Natural killer cell (primary cell): ENCODE measurements around the gene PKHD1. TPM values are rescaled to one million over a fixed set of nuclear protein-coding genes. Genes with fewer than 3 reads are reported as not detected.
A peak's percentile ranks its signal among the peaks of the same experiment; 100 is the strongest.

ENCODE experiments used
- ATAC-seq, 3 donors: fragments of 150-1000 bp in 2 of 3; fragments of 200-7000 bp in 1 of 3; cut with Tn5 transposase; 1 replicate in 1 of 3; 2 replicates in 2 of 3; pipeline ENCODE4 v1.10.0; 2021; ENCODE audit warnings: mild to moderate bottlenecking in 2 of 3, moderate library complexity in 2 of 3
- DNase-seq, 2 donors: peaks; one replicate each; pipeline versions ENCODE4 v3.0.0 to v3.0.0-alpha.2; 2013 to 2021; ENCODE audit warnings: mixed read lengths in 1 of 2
- H3K27ac ChIP-seq: one replicate; pipeline ENCODE4 v1.5.1; 2013; ENCODE audit warnings: mild to moderate bottlenecking, low read length
- H3K27me3 ChIP-seq: one replicate; pipeline ENCODE4 v1.6.1; 2013; ENCODE audit warnings: low read length; ENCODE audit not compliant: control insufficient read depth, insufficient read depth
- H3K36me3 ChIP-seq: one replicate; pipeline ENCODE4 v1.6.1; 2013; ENCODE audit warnings: low read length; ENCODE audit not compliant: control insufficient read depth, insufficient read depth
- H3K4me1 ChIP-seq: one replicate; pipeline ENCODE4 v1.6.1; 2013; ENCODE audit warnings: low read length; ENCODE audit not compliant: control insufficient read depth, insufficient read depth
- H3K4me3 ChIP-seq: one replicate; pipeline ENCODE4 v1.5.1; 2013; ENCODE audit warnings: low read length
- H3K9me3 ChIP-seq: one replicate; pipeline ENCODE4 v1.6.1; 2013; ENCODE audit warnings: low read length; ENCODE audit not compliant: control insufficient read depth, insufficient read depth
- H3K27ac Mint-ChIP-seq, 2 donors: one replicate each; pipeline ENCODE4 v1.8.0; 2022; ENCODE audit warnings: mild to moderate bottlenecking in 2 of 2, mixed read lengths in 2 of 2, moderate library complexity in 1 of 2
- H3K27me3 Mint-ChIP-seq, 2 donors: one replicate each; pipeline ENCODE4 v1.8.0; 2022; ENCODE audit warnings: low read depth in 2 of 2, mixed read lengths in 2 of 2
- H3K36me3 Mint-ChIP-seq: one replicate; pipeline ENCODE4 v1.8.0; 2022; ENCODE audit warnings: mixed read lengths
- H3K4me1 Mint-ChIP-seq, 2 donors: one replicate each; pipeline ENCODE4 v1.8.0; 2022; ENCODE audit warnings: mixed read lengths in 2 of 2
- H3K4me3 Mint-ChIP-seq: one replicate; pipeline ENCODE4 v1.8.0; 2022; ENCODE audit warnings: mild to moderate bottlenecking, moderate library complexity, mixed read lengths
- H3K9me3 Mint-ChIP-seq, 2 donors: one replicate each; pipeline ENCODE4 v1.8.0; 2022; ENCODE audit warnings: mixed read lengths in 2 of 2
- WGBS: methylation state at CpG from one replicate; pipeline ENCODE4 v1.1.7; 2013; ENCODE audit warnings: missing lambda C conversion rate; ENCODE audit not compliant: insufficient coverage; 5-methylcytosine and 5-hydroxymethylcytosine counted together
- intact Hi-C: fragments of 100-400 bp; cut with micrococcal nuclease; formaldehyde crosslinking; loops from one replicate; pipeline ENCODE4 v1.14.2; 2022
- total RNA-seq, 4 donors: library from RNA; stranded (reverse); fragments of 120-200 nt in 1 of 4; gene quantifications; one replicate each; pipeline versions ENCODE4 v1.2.3 to v1.2.4, GENCODE V29; 2013 to 2022
- TF ChIP-seq, protein P1 (sequence below): fragments of 200-600 bp; IDR thresholded peaks from one replicate; pipeline ENCODE4 v1.8.0; 2022; ENCODE audit warnings: antibody characterized with exemption

The PKHD1 gene
- total RNA-seq, 3 donors from 2014 or later (not counting 1 experiment from before 2014, with no cell fraction given), result not detected

DNA sequence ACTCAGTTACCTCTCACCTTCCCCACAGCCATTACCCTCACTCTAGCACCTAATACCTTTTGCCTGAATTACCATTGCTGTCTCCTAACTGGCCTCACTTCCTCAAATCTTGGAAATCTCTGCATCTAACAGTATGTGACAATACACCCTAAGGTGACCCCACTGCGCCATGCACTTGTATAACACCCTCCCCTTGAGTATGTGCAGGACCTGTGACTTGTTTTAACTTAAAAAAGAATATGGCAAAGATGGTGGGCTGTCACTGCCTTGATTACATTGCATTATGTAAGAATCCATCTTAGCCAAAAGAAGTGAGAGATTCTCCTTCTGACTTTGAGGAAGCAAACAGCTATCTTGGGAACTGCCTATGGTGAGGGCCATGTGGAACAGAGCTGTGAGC, 29.9 kb upstream of the PKHD1 start:
- no peaks in the 10 kb centered on the region for H3K4me1 ChIP-seq
- H3K36me3 ChIP-seq, result no peaks in the 10 kb centered on the region
- intact Hi-C loops, result no loop called here
- no peaks in the 10 kb centered on the region for H3K27me3 ChIP-seq
- H3K27ac Mint-ChIP-seq, result no peak overlapping the region
- peaks cover 0 to 3% of the 10 kb centered on the region in 2 donors for H3K9me3 Mint-ChIP-seq
- H3K9me3 ChIP-seq, result no peaks in the 10 kb centered on the region
- 56% methylated on average over 1 of the region's 1 CpG for whole genome bisulfite sequencing
- no peaks in the 10 kb centered on the region for H3K4me1 Mint-ChIP-seq
- H3K4me3 ChIP-seq, result no peak overlapping the region
- no peak overlapping the region for H3K4me3 Mint-ChIP-seq
- DNase-seq (no peak), ATAC-seq (no peak)
- no peak overlapping the region for H3K27ac ChIP-seq
- H3K36me3 Mint-ChIP-seq, result no peaks in the 10 kb centered on the region
- TF ChIP-seq, protein P1, sequence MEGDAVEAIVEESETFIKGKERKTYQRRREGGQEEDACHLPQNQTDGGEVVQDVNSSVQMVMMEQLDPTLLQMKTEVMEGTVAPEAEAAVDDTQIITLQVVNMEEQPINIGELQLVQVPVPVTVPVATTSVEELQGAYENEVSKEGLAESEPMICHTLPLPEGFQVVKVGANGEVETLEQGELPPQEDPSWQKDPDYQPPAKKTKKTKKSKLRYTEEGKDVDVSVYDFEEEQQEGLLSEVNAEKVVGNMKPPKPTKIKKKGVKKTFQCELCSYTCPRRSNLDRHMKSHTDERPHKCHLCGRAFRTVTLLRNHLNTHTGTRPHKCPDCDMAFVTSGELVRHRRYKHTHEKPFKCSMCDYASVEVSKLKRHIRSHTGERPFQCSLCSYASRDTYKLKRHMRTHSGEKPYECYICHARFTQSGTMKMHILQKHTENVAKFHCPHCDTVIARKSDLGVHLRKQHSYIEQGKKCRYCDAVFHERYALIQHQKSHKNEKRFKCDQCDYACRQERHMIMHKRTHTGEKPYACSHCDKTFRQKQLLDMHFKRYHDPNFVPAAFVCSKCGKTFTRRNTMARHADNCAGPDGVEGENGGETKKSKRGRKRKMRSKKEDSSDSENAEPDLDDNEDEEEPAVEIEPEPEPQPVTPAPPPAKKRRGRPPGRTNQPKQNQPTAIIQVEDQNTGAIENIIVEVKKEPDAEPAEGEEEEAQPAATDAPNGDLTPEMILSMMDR, result no peak
- H3K27me3 Mint-ChIP-seq, result peaks cover 13% of the 10 kb centered on the region in 2 donors

DNA sequence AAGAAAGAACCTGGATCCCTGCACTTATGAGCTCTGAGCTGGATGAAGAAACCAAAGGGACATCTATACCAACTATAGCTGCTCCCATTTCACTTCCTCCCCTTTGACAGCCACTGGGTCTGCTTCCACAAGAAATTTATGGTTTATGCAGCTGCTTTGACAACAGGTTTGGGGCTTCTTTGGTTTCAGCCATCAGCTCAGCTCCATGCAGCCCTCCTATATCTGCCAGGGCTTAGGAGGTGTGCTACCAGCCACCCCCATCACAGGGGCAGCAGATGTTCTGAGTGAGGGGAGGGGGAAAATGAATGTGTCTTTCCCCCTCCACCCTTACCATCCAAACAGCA, 29.2 kb upstream of the PKHD1 start:
- Mint-ChIP-seq H3K4me3 (no peak overlapping the region), H3K27ac (no peak overlapping the region), H3K4me1 (no peaks in the 10 kb centered on the region), H3K27me3 (peaks cover 18% of the 10 kb centered on the region in 2 donors), H3K9me3 (peaks cover 2 to 7% of the 10 kb centered on the region in 2 donors), H3K36me3 (no peaks in the 10 kb centered on the region)
- TF ChIP-seq, protein P1, result no peak
- Histone ChIP-seq H3K4me1 (no peaks in the 10 kb centered on the region), H3K27me3 (no peaks in the 10 kb centered on the region), H3K9me3 (no peaks in the 10 kb centered on the region), H3K36me3 (no peaks in the 10 kb centered on the region), H3K27ac (no peak overlapping the region), H3K4me3 (no peak overlapping the region)
- ATAC-seq, result peak in 1 of 3 donors; percentile 27
- intact Hi-C loops, result no loop called here
- DNase-seq, result no peak

DNA sequence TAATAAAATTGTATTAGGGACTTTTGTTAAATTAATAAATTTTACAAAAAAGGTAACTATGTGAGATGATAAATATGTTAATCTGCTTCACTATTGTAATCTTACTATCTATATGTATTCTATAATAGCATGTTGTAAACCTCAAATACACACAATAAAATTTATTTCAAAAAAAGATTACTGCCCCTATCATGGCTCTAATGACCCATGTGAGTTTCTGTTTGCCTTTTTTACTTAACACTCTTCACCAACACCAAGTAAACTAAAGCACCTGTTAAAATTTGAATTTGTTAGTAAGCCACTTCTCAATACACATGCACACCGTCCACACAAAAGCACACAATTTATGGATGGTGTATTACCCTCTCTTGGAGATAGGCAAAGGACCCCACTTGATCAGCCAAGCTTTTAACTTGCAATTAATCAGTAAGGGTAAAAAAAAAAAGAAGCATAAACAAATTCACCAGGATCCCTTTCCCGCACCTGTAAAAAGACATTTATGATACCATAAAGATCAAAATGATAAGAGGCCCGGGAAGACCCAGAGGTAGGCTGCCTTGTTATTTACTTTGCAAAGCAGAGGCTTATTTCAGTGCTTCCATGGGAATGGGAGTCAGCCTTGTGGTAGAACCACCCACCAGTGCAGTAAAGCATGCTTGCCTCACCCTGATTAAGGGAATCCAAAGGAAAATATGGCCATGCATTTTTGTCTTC, 28.6 kb upstream of the PKHD1 start:
- ATAC-seq, result no peak
- peaks cover 17 to 18% of the 10 kb centered on the region in 2 donors for H3K27me3 Mint-ChIP-seq
- TF ChIP-seq, protein P1, result no peak
- Histone ChIP-seq H3K36me3 (no peaks in the 10 kb centered on the region), H3K9me3 (no peaks in the 10 kb centered on the region), H3K4me1 (no peaks in the 10 kb centered on the region), H3K27me3 (no peaks in the 10 kb centered on the region), H3K4me3 (no peak overlapping the region), H3K27ac (no peak overlapping the region)
- intact Hi-C loops, result no loop called here
- H3K4me3 Mint-ChIP-seq, result no peak overlapping the region
- WGBS, result 62% methylated on average over 2 of the region's 3 CpGs
- H3K36me3 Mint-ChIP-seq, result no peaks in the 10 kb centered on the region
- H3K4me1 Mint-ChIP-seq, result no peaks in the 10 kb centered on the region
- peaks cover 2 to 7% of the 10 kb centered on the region in 2 donors for H3K9me3 Mint-ChIP-seq
- H3K27ac Mint-ChIP-seq, result no peak overlapping the region
- no peak for DNase-seq
